Pericardium fibroblast (primary cell): ENCODE results near the gene ZSCAN29. TPM values are rescaled to one million over a fixed set of nuclear protein-coding genes. Genes with fewer than 3 reads are reported as not detected.

Source experiments
- total RNA-seq: library from RNA; depleted of rRNA; stranded (reverse); fragments of >200 nt; gene quantifications from 2 replicates; pipeline ENCODE4 v1.2.3, GENCODE V29; 2015

The ZSCAN29 gene
- total RNA-seq: 9.5 and 12.8 TPM in 2 replicates

DNA sequence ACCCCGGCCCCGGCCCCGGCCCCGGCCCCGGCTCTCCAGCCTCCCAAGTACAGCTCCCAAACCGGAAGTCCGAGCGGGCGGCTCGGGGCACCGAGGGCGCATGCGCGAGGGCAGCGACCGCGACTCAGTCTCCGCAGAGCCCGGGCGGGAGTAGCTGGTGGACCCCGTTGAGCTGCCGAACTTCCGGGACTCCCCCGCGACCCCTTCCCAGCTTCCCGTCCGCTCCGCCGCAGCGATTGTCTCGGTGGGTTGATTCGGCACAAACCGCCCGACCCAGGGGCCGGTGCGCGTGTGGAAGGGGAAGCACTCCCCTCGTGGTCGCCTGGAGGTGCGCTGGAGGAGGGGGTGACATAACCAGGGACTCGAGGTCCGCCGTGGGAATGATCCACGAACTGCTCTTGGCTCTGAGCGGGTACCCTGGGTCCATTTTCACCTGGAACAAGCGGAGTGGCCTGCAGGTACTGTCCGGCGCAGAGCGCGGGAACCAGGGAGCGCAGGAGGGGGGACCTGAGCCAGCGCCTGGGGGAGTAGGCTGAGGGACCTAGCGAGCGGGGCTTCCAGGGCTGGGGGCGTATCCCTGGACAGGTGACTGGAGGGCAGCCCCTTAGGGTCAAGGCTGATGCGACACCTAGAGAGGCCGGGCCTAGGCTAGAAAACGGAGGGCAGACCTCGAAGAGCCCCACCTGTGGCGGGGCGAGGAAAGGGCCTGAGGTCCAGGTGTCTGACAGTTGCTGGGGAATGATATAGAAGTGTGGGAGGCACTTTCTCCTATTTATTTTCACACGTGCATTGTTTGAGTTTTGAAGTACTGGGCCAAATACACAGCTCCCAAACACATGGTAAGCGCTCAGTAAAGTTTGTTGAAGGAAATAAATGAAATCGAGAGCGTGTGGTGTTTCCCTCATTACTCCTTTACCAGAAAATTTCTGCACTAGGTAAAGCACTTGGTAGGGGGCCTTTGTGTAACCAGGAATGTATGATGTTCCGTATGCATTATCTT, at the start of gene ZSCAN29, which contains the start of gene TUBGCP4:
Gene ZSCAN29 (minus strand): TSS at position 69 of the 1,000 bp plus-strand sequence. CDS start 1,130 bp downstream, outside the sequence.
Gene TUBGCP4 (plus strand): TSS at position 127 of the 1,000 bp plus-strand sequence. CDS start 254 bp downstream, at position 381.

DNA sequence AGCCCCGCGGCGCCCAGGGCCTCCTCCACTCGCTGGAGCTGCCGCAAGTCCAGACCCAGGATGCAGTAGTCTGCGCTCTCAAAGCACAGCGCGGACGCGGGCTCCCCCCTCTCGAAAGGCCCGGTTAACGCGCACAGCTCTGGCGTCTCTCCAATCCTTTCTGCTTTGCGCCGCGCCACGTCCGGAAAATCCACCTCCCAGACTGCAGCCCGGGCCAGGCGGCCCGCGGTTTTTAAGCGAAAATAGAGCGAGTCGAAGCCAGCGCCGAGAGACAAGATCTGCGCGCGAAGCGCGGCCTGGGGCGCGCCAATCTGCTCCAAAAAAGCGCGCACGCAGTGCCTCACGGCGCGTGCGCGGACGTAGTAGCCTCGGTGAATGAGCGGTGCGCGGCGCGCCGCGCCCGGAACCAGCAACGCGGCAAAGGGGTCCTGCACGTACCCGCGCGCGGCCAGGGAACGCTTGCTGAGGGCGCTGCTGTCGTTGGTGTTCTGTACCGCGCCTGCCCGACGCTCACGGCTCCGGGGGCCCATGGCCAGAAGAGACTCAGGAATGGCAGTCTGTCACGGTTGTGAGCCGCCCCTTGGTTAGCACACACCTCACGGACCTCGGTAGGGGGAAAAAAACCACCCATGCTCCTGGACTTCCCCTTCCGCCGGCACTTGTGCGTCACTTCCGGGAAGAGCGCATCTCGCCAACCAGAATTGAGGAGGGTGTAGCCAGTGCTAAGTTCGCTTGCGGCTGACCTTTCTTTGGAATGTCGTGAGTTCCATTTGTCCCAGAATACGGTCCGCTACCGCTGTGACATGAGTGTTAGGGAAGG, 40.7 kb downstream of the ZSCAN29 start, which contains the start of gene LCMT2:
Gene LCMT2 (minus strand): TSS at position 614 of the 820 bp plus-strand sequence. CDS start 84 bp downstream, at position 530.

Other genes with a start within 250 kb of the ZSCAN29 start
- 2.0 and 3.5 TPM in 2 replicates for gene TMEM62, start 237.5 kb downstream of the ZSCAN29 start, total RNA-seq
- gene CCNDBP1, start 185.6 kb downstream of the ZSCAN29 start, total RNA-seq: 25.8 and 55.2 TPM in 2 replicates
- not detected in 2 replicates for gene EPB42, start 150.0 kb downstream of the ZSCAN29 start, total RNA-seq
- not detected in 2 replicates for gene TGM5, start 104.1 kb downstream of the ZSCAN29 start, total RNA-seq
- not detected in 2 replicates for gene TGM7, start 68.8 kb downstream of the ZSCAN29 start, total RNA-seq
- gene LCMT2, start 40.5 kb downstream of the ZSCAN29 start, total RNA-seq: 3.1 and 6.5 TPM in 2 replicates
- 8.6 and 14.2 TPM in 2 replicates for gene TUBGCP4, start 58 bp upstream of the ZSCAN29 start, total RNA-seq
- 18.0 and 18.8 TPM in 2 replicates for gene TP53BP1, start 122.1 kb upstream of the ZSCAN29 start, total RNA-seq
- gene MAP1A, start 146.6 kb upstream of the ZSCAN29 start, total RNA-seq: 9.7 and 25.5 TPM in 2 replicates
- 1.4 and 6.0 TPM in 2 replicates for gene PPIP5K1, start 219.2 kb upstream of the ZSCAN29 start, total RNA-seq
- not detected in 2 replicates for gene CKMT1B, start 223.0 kb upstream of the ZSCAN29 start, total RNA-seq
- gene STRC, start 247.8 kb upstream of the ZSCAN29 start, total RNA-seq: not detected in 2 replicates